Measurements from ENCODE around the gene STPG2.

- no peak for TF ChIP-seq CTCF (IDR thresholded peaks at IDR 0.05)
- TF ChIP-seq EP300 (IDR thresholded peaks at IDR 0.05): no peak
These were observed 481.1 kb downstream of the STPG2 start for GRCh38 chr4:97662133-97662532.

Data from ovary (tissue), 3 donors.